Hindlimb muscle (tissue), 1 donor: ENCODE data around the gene FOSB. TPM values are rescaled to one million over a fixed set of nuclear protein-coding genes. Genes with fewer than 3 reads are reported as not detected.
"Not testable (repeated sequence)": the region's sequence is repeated elsewhere in the genome, so short reads cannot be mapped to it uniquely, and the experiment has no call there.

Source experiments
- DNase-seq: peaks from one replicate; pipeline ENCODE4 v3.0.0-alpha.2; 2013
- polyA plus RNA-seq: library from polyadenylated mRNA; unstranded; fragments of 120-200 nt; gene quantifications from one replicate; pipeline ENCODE4 v1.2.1, GENCODE V29; 2013; ENCODE audit not compliant: insufficient read length

The FOSB gene
- polyA plus RNA-seq, 1 donor, result 49.7 TPM

DNA sequence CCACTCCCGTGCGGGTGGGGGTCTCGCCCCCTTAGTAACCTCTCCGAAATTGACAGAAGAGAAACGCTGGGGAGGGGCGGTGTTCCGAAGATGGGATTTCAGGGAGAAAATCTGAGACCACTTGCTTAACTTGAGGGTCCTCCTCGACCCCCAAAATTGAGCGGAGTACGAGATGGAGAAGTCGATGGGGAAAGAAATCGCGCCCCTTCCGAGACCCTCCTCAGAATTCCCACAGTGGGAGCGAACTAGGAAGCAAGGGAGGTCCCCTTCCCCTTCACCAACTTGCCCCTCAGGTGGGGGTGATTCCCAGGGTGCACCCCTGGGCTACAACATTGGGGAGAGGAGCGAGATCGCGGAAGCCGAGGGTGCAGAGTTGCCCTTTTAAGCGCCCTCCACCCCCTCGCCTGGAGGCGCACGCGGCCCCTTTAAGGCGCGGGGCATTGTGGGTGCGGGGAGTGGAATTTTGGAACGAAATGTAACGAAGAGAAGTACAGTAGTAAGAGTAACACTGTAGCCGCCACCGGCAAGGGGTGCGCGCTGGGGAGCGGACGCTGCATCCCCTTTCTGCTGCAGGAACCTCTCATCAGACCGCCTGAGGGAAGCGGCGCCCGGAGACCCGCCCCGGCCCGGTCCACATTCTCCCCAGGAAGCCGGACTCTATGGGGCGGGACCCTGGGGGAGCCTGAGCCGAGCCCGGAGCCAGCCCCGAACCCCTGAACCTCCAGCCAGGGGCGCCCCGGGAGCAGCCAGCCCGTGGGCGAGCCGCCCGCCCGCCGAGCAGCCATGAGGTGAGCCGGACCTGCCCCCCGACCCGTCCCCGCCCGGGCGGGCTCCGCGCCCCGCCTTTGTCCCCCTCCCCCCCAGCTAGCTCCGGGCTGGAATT, 39.4 kb downstream of the FOSB start, which contains the start of gene VASP:
TSS of gene VASP (plus strand) at position 491 of the 883 bp plus-strand sequence. CDS start at position 784, 293 bp downstream.
- peak; percentile 88 for DNase-seq

DNA sequence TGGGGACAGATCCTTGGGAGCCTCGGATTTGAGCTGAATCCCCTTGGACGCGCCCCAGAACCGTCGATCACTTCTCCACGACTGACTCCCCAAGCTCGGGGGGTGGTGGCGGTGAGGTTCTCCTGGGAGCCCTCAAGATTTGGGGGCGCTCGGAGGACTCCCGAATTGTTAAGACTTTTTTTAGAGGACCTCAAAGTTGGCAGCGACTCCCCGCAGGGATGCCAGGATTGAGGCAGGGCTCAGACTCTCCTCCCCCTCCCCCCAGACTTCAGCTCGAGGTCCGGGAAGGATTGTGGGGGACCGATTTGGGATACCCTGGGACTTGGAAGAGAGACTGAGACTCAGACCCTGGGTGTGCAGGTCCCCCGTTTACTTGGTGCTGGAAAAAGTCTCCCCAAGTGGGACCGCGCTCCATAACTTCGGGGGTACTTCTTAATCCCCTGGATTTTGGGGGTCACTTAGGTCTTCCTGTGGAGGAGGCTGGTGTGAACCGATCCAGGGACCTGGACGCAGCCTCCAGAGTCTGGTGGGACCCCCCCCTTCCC, 40.1 kb downstream of the FOSB start:
- DNase-seq, result peak; percentile 34

DNA sequence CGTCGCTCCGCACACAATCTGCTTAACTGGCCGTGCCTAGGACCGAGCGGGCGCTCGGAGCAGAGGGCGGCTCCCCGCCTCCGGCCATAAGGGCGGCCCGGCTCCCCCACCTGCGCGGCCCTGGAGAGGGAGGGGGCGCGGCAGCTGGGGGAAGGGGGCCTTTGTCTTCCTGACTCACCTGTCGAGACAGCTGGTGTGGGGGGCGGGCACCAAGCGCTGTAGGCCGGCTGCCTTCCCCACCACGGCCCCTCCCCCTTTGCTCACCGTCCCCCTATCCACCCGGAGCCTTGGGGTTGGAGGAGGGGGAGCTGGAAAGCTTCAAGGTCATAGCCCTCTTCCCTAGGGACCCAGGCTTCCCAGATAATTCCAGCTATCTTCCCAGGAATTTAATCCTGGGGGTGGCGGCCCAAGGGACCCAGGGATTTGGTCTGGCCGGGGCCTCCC, 40.6 kb downstream of the FOSB start:
- DNase-seq, result no peak

DNA sequence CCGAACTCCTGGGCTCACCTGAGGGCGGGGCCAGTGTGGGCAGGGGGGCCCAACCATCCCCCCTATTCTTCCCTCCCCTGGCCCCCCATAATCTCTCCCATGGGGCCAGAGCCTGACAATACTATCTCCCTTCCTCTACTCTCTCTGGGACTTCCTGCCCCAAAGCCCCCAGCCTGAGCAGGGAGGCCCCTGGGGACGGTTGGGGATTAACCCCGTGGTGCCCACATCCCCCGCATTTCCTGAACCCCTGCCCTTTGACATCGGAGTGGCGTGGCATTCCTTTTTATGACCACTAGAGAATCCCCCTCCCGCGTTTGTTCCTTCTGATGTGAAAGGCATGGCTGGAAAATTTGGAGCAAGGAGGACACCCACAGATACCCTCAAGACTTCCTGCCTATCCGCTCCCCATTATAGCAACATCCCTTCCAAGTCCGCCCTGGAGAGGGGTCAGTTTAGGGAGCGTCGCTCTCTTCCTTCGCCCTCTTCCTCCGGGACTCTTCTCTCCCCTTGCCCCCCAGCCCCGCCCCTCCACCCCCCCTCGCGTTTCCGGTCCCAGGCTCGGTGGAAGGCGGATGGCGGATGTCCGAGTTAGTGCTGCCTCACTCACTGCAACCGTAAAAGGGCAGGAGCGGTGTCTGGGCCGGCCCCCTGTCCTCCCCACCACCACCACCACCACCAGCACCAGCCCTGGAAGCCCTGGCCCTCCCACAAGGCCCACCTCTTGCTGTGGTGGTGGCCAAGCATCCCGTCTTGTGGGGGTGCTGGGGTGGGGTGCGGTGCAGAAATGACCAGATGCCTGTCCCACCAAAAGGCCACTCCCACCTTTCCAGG, 41.3 kb downstream of the FOSB start:
- DNase-seq, result peak; percentile 43

DNA sequence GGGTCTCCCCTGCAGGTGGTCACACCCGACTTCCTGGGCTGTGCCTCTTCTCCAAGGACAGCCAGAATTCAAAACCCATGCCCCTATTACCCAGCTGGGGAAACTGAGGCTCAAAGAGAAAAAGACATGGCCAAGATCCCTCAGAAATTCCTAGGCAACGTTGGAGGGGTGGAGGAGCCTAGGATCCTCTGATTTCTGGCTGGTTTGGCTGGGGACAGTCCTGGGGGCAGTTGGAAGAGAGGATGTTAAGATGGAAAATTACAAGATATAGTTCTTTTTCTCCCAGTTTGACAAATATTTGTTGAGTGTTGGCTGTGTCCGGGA, 41.9 kb downstream of the FOSB start:
- no peak for DNase-seq

DNA sequence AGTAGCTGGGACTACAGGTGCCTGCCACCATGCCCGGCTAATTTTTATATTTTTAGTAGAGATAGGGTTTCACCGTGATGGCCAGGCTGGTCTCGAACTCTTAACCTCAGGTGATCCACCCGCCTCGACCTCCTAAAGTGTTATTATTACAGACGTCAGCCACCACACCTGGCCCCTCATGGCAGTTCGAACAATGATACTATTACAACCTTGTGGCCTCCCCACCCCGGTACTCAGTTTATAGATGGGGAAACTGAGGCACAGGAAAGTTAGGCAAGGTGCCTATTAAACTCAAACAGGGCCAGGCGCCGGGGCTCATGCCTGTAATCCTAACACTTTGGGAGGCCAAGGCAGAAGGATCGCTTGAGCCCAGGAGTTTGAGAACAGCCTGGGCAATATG, 42.6 kb downstream of the FOSB start:
- DNase-seq, result not testable (repeated sequence)

DNA sequence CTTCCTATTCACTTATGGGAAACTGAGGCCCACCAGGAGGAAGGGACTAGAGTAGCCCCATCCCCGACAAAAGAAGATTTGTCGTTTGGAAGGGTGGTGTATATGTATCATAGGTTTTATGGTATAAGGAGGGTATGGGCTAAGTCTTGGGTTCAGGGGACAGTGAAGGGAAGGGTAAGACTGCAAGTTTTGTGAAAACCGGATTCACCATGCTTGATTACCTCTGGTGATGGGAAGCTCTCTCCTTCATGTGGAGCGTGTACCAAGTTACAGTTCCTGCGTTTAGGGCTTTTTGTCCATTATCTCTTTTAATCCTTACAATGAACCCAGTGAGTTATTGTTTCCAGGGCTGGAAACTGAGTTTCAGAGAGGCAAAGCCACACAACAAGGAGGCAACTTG, 43.3 kb downstream of the FOSB start:
- DNase-seq, result no peak

DNA sequence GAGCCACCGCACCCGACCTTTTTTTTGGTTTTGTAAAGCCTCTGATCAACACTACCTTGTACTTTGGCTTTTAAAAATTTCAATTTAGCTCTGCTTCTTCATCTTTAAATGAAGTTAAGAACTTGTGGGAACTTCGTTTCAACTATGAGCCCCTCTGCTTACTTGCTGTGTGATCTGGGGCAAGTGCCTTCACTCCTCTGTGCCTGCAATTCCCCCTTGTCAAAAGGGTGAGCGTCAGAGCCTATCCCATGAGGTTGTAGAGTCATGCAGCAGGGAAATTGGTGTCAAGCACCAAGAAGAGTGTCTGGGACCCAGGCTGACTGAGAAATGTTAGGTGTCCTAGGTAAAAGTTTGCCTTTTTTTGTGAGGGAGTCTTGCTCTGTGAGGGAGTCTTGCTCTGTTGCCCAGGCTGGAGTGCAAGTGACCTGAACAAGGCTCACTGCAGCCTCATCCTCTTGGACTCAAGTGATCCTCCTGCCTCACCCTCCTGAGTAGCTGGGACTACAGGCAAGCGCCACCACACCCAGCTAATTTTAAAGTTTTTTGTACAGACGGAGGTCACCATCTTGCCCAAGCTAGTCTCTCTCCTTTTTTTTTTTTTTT, 45.2 kb downstream of the FOSB start:
- DNase-seq, result no peak

DNA sequence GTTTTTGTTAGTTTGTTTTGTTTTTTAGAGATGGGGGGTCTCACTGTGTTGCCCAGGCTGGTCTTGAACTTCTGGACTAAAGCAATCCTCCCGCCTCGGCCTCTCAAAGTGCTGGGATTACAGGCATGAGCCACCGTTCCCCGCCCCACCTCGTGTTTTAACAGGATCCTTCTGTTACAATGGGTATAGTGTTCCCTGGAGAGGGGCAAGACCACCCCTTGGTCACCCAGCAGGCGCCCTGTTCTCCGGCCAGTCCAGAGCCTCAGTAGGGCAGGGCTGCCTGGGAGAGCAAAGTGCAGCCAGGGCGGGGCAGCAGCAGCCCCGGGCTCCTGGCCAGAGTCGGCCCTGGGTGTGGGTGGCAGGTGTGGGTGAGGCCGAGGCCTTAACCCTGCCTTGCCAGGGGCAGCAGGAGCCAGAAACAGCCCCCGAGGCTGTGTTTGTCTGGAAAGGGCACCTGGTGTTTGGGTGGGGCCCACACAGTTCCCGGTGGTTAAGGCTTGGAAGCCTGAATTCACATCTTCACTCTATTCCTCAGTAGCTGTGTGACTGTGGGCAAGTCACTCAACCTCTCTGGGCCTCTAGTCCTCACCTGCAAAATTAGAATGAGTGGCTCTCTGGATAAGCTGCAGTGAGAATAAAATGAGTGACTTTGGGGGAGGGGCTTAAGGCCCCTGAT, 46.7 kb downstream of the FOSB start:
- no peak for DNase-seq

DNA sequence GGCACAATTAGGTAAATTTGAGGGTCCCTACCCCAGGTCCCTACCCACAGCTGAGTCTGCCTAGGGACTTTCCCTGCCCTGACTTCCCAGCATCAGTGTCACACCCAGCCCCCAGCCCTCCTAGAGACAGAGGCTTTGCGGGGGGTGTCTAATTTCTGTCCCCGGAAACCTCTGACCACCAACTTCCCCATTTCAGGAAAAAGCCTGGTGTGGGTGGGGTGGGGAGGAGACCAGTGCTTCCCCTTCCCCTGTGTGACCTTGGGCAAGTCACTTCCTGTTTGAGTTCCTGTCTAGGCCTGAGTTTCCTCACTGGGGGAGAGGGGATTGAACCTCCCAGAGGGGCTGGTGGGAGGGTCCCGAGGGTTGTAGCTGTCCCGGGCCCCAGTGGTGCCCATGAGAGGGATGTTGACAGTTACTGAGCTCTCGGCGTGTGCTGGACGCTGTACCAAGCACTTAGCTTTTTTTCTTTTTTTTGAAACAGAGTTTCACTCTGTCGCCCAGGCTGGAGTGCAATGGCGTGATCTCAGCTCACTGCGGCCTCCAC, 47.4 kb downstream of the FOSB start:
- peak; percentile 32 for DNase-seq

DNA sequence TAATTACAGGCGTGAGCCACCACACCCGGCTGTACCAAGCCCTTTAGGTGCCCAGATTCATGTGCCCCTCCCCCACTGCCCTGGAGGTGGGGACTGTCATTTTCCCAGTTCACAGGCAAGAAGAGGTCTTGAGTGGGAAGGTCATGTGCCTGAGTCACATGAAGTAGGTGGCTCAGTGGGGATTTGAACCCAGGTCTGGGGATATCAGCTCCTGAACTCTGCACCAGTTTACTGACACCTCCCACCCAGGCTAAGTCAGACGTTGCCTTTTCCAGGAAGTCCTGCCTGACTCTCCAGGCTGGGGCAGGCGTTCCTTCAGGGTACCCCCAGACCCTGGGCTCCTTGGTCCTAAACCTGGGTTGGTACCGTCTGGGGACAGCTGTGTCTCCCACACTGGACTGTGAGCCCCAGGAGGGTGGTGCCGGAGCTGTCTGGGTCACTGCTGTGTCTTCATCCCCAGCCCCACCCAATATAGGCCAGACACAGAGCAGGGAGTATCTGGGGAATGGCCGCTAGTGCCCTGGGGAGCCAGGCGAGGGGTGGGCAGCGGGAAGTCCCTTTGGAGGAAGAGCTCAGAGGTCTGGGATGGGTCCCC, 48.1 kb downstream of the FOSB start:
- DNase-seq, result no peak

DNA sequence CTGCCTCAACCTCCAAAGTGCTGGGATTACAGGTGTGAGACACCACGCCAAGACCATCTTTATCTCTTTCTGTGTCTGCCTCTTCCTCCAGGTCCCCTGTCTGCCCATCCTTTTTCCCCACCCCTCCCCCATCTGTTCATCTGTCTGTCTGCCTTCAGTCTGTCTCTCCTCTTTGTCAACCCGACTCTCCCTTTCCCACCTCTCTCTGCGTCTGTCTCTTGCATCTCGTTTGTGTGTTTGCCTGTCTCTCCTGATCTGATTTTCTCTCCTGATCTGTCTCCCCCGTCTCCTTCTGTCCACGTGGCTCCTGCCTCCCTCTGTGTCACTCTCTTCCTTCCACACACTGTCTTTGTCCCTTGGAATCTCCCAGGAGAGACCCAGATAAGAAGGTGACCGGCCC, 49.4 kb downstream of the FOSB start:
- no peak for DNase-seq

DNA sequence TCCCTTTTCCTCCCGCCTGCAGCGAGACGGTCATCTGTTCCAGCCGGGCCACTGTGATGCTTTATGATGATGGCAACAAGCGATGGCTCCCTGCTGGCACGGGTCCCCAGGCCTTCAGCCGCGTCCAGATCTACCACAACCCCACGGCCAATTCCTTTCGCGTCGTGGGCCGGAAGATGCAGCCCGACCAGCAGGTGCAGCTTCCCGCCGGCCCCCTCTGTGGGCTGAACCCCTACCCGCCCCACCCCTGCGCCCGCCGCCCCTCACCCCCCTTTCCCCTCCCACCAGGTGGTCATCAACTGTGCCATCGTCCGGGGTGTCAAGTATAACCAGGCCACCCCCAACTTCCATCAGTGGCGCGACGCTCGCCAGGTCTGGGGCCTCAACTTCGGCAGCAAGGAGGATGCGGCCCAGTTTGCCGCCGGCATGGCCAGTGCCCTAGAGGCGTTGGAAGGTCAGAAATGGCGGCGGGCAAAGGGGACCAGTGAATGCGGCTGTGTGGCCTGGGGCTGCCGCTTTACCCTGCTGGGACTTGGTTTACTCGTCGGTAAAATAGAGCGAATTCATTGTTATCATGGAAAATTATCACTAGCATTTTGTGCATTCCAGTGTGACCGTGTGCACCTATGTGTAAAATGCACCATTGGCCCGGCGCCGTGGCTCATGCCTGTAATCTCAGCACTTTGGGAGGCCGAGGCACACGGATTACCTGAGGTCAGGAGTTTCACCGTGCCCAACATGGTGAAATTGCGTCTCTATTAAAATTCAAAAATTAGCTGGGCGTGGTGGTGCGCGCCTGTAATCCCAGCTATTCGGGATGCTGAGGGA, 50.1 kb downstream of the FOSB start:
- no peak for DNase-seq

DNA sequence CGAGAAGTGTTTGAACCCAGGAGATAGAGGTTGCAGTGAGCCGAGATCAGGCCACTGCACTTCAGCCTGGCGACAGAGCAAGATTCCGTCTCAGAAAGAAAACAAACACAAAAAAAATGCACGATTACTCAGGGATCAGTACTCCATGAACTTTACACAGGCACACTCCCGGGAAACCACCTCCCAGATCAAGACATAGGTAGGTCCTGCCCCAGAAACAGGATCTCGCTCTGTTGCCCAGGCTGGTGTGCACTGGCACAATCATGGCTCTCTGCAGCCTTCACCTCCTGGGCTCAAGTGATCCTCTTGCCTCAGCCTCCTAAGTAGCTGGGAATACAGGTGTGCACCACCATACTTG, 50.7 kb downstream of the FOSB start:
- no peak for DNase-seq

DNA sequence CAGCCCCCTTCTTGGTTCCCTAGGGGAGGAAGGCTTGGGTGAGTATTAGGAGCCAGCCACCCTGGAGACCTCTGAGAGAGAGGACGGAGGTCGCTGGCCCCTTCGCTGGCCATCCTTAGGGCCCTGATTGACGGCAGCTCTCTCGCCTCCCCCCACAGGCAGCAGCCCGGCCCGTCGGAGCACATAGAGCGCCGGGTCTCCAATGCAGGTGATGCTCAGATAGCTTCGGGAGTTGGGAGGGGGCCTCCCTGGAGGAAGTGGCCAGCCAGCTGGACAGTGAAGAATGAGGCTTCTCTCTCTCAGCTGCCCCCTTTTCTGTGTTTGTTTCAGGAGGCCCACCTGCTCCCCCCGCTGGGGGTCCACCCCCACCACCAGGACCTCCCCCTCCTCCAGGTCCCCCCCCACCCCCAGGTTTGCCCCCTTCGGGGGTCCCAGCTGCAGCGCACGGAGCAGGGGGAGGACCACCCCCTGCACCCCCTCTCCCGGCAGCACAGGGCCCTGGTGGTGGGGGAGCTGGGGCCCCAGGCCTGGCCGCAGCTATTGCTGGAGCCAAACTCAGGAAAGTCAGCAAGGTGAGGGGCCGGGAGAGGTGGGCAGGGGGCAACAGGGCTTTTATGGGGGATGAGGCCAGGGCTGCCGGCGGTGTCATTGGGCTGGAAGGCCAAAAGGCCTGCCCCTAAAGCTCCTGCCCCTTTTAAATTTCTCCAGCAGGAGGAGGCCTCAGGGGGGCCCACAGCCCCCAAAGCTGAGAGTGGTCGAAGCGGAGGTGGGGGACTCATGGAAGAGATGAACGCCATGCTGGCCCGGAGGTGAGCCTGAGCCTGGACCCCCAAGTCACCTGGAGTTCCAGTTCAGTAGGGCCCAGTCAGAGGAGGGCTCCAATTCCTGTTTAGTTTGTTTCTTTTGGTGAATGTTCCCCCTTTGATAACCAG, 54.5 kb downstream of the FOSB start:
- no peak for DNase-seq

DNA sequence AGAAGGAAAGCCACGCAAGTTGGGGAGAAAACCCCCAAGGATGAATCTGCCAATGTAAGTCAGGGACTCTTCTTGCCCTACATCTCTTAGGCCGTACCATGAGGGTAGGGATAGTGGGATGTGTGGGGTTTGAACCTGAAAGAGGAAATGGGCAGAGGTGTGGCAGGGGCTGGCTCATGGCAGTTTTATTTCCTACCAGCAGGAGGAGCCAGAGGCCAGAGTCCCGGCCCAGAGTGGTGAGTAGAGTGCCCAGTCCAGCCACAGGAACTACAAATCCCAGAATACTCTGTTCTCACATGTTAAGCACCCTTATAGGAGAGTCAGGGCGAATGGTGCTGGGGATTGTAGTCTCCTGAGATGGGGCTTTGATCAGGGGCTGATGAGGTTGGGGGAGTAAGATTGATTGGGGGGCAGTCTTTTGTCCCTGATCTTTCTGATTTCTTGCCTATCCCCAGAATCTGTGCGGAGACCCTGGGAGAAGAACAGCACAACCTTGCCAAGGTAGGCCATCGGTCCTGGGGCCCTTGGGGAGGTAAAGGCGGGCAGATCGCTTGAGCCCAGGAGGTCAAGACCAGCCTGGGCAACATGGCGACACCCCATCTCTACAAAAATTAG, 56.0 kb downstream of the FOSB start:
- DNase-seq, result peak; percentile 87

DNA sequence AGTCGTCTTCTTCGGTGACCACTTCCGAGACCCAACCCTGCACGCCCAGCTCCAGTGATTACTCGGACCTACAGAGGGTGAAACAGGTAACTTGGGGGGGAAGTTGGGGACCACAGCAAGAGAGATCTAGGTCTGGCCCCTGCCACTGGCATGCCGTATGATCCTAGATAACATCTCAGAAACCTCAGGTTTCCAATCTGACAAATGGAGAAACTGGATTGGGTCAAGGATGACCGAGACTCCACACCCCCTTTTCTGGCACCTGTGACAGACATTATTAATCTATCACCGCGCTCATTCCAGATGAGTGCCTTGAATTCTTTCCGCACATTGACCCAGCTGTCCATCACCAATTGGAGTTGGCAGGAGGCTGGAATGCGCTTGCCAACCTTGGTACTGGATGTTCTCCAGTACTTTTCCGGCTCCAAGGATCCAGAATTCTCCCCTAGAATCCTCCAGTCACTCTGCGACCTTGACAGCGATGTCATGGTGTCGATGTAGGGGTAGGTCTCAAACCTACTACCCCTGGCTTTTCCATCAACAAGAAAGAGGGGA, 56.9 kb downstream of the FOSB start:
- DNase-seq, result no peak
